SU-DHL-6 (cell line): Measurements from ENCODE around the gene KDM7A.

ENCODE experiments used
- H2AFZ ChIP-seq: fragments of 200-600 bp; sonication (generic); 2 replicates; pipeline ENCODE4 v1.6.1; 2014; ENCODE audit warnings: low read depth, mild to moderate bottlenecking, moderate library complexity, mixed read lengths, antibody characterized with exemption, low read length; ENCODE audit not compliant: severe bottlenecking
- H3F3A ChIP-seq: fragments of 200-600 bp; shearing (Covaris generic); 2 replicates; pipeline ENCODE4 v1.6.0; 2016; ENCODE audit warnings: antibody characterized with exemption, mild to moderate bottlenecking; ENCODE audit not compliant: insufficient read depth
- H3K27ac ChIP-seq: fragments of 200-600 bp; sonication (generic); 2 replicates; pipeline ENCODE4 v1.5.1; 2016; ENCODE audit warnings: low read depth, mild to moderate bottlenecking, low read length, moderate library complexity, mixed read lengths
- H3K27me3 ChIP-seq: fragments of 200-600 bp; sonication (generic), shearing (Covaris generic); 2 replicates; pipeline ENCODE4 v1.6.0; 2014; ENCODE audit warnings: mild to moderate bottlenecking, low read length
- H3K36me3 ChIP-seq: fragments of 200-600 bp; sonication (generic); 2 replicates; pipeline ENCODE4 v1.6.1; 2014; ENCODE audit warnings: mild to moderate bottlenecking, low read length, mixed read lengths
- H3K4me2 ChIP-seq: fragments of 300-600, 200-600 bp; shearing (Covaris generic), sonication (generic); 2 replicates; pipeline ENCODE4 v1.6.0; 2014; ENCODE audit warnings: low read length, low read depth, mild to moderate bottlenecking; ENCODE audit not compliant: poor library complexity, severe bottlenecking
- H3K4me3 ChIP-seq: fragments of 200-600 bp; sonication (generic); 2 replicates; pipeline ENCODE4 v1.5.1; 2014; ENCODE audit warnings: antibody characterized with exemption, low read length, mild to moderate bottlenecking, mixed read lengths; ENCODE audit not compliant: insufficient read depth, poor library complexity, severe bottlenecking
- H3K79me2 ChIP-seq: fragments of 200-600 bp; sonication (generic); 2 replicates; pipeline ENCODE4 v1.6.1; 2014; ENCODE audit warnings: mild to moderate bottlenecking, low read length, moderate library complexity; ENCODE audit not compliant: insufficient read depth
- H3K9ac ChIP-seq: fragments of 200-600 bp; sonication (generic); 2 replicates; pipeline ENCODE4 v1.7.0; 2014; ENCODE audit warnings: mild to moderate bottlenecking, low read length
- H3K9me2 ChIP-seq: fragments of 200-600 bp; sonication (generic); replicated peaks from 2 replicates; pipeline ENCODE4 v1.6.1; 2014; ENCODE audit warnings: low read length; ENCODE audit not compliant: insufficient read depth
- H3K9me3 ChIP-seq: fragments of 200-600 bp; sonication (generic); 2 replicates; pipeline ENCODE4 v1.6.1; 2014; ENCODE audit warnings: low read length, mixed read lengths; ENCODE audit not compliant: insufficient read depth
- H4K20me1 ChIP-seq: fragments of 200-600 bp; sonication (generic); 2 replicates; pipeline ENCODE4 v1.6.1; 2014; ENCODE audit warnings: low read depth, mild to moderate bottlenecking, antibody characterized with exemption, low read length, moderate library complexity, mixed read lengths
- EZH2phosphoT487 ChIP-seq: fragments of 200-600 bp; sonication (generic), shearing (Covaris generic); conservative IDR thresholded peaks from 2 replicates; pipeline ENCODE4 v1.6.1; 2018; ENCODE audit warnings: mild to moderate bottlenecking, antibody characterized with exemption, low read length, moderate library complexity, mixed read lengths
- TF ChIP-seq, protein P1 (sequence below): fragments of 200-600 bp; sonication (generic); IDR thresholded peaks from one replicate; pipeline ENCODE4 v1.5.1; 2017; ENCODE audit warnings: antibody characterized with exemption, mild to moderate bottlenecking, low read length, moderate library complexity; ENCODE audit not compliant: insufficient read depth, poor library complexity, severe bottlenecking

KDM7A gene

DNA sequence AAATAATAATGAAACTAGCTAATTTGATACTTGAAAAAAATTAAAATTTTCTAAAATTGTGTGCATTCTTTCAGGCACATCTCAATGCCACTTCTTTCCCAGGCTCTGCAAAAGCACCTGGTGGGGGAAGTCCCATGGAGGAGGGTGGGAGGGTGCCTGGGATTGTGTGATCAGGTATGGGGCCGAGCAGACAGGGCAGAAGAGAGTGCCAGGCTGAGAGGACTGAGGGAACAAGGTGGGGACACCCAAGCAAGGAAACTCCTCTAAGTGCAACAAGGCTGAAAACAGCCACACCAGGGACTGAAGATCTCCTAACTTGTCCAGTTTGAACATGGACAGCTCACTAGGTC is 127.8 kb downstream of the KDM7A start:
- Histone ChIP-seq H3K27ac (no peak overlapping the region), H3K27me3 (no peaks in the 10 kb centered on the region), H3F3A (no peaks in the 10 kb centered on the region), H3K4me3 (no peak overlapping the region), H2AFZ (no peak overlapping the region), H3K9me3 (no peaks in the 10 kb centered on the region), H3K4me2 (no peak overlapping the region), H4K20me1 (no peaks in the 10 kb centered on the region), H3K9me2 (no peaks in the 10 kb centered on the region), H3K79me2 (no peaks in the 10 kb centered on the region), H3K36me3 (no peaks in the 10 kb centered on the region), H3K9ac (no peak overlapping the region)
- TF ChIP-seq EZH2phosphoT487 = no peak
- TF ChIP-seq, protein P1, sequence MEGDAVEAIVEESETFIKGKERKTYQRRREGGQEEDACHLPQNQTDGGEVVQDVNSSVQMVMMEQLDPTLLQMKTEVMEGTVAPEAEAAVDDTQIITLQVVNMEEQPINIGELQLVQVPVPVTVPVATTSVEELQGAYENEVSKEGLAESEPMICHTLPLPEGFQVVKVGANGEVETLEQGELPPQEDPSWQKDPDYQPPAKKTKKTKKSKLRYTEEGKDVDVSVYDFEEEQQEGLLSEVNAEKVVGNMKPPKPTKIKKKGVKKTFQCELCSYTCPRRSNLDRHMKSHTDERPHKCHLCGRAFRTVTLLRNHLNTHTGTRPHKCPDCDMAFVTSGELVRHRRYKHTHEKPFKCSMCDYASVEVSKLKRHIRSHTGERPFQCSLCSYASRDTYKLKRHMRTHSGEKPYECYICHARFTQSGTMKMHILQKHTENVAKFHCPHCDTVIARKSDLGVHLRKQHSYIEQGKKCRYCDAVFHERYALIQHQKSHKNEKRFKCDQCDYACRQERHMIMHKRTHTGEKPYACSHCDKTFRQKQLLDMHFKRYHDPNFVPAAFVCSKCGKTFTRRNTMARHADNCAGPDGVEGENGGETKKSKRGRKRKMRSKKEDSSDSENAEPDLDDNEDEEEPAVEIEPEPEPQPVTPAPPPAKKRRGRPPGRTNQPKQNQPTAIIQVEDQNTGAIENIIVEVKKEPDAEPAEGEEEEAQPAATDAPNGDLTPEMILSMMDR = no peak

- Histone ChIP-seq H3F3A (no peaks in the 10 kb centered on the region), H4K20me1 (no peaks in the 10 kb centered on the region), H3K9me3 (no peaks in the 10 kb centered on the region), H2AFZ (no peak overlapping the region), H3K79me2 (no peaks in the 10 kb centered on the region), H3K36me3 (no peaks in the 10 kb centered on the region), H3K9me2 (no peaks in the 10 kb centered on the region), H3K27ac (no peak overlapping the region), H3K4me3 (no peak overlapping the region), H3K27me3 (no peaks in the 10 kb centered on the region), H3K4me2 (no peak overlapping the region), H3K9ac (no peak overlapping the region)
- TF ChIP-seq EZH2phosphoT487 = no peak
- TF ChIP-seq, protein P1 = no peak
Measured at GRCh38 chr7:140048138-140048537, 128.6 kb downstream of the KDM7A start.

DNA sequence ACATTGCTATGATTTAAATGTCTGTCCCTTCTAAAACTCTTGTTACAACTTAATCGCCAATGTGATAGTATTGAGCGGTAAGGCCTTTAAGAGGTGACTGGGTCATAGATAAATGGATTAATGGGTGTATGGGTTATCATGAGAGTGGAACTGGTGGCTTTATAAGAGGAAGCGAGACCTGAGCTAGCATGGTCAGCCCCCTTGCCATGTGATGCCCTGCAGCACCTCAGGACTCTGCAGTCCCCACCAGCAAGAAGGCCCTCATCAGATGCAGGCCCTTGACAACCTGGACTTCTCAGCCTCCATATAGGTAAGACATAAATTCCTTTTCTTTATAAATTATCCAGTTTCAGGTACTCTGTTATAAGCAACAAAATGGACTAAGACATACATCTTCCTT is 129.6 kb downstream of the KDM7A start:
- H2AFZ ChIP-seq = no peak overlapping the region
- TF ChIP-seq EZH2phosphoT487 = no peak
- TF ChIP-seq, protein P1 = no peak
- H3K79me2 ChIP-seq = no peaks in the 10 kb centered on the region
- H3K9me3 ChIP-seq = no peaks in the 10 kb centered on the region
- H3K4me2 ChIP-seq = no peak overlapping the region
- no peaks in the 10 kb centered on the region for H3K36me3 ChIP-seq
- H4K20me1 ChIP-seq = no peaks in the 10 kb centered on the region
- no peak overlapping the region for H3K9ac ChIP-seq
- H3K27ac ChIP-seq = no peak overlapping the region
- H3K4me3 ChIP-seq = no peak overlapping the region
- H3K27me3 ChIP-seq = no peaks in the 10 kb centered on the region
- H3F3A ChIP-seq = no peaks in the 10 kb centered on the region
- no peaks in the 10 kb centered on the region for H3K9me2 ChIP-seq

DNA sequence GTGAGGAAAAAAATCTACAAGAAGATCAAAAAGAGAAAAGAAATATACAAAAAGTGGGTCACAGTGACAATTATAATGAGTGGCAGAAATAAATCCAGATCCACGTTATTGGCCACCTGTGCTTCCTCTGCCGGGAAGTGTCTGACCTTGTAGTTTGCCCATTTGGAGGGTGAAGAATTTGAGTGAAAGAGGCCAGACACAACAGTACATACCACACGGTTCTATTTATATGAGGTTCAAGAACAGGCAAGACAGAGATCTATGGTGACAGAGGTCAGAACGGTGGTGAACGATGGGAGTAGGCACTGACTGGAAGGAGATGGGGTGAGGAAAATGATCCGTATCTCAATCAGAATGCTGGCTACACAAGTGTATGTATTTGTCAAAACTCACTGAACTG is 131.1 kb downstream of the KDM7A start:
- TF ChIP-seq, protein P1 = no peak
- no peak for TF ChIP-seq EZH2phosphoT487
- Histone ChIP-seq H3K36me3 (no peaks in the 10 kb centered on the region), H3K4me3 (no peak overlapping the region), H3F3A (no peaks in the 10 kb centered on the region), H4K20me1 (no peaks in the 10 kb centered on the region), H3K4me2 (no peak overlapping the region), H3K27me3 (no peaks in the 10 kb centered on the region), H3K9me2 (no peaks in the 10 kb centered on the region), H3K9ac (no peak overlapping the region), H2AFZ (no peak overlapping the region), H3K27ac (no peak overlapping the region), H3K9me3 (no peaks in the 10 kb centered on the region), H3K79me2 (no peaks in the 10 kb centered on the region)
